HG03108 (cell line): ENCODE measurements around the gene NCOA1.
A peak's percentile ranks its signal among the peaks of the same experiment; 100 is the strongest.
"Not testable (repeated sequence)": the region's sequence is repeated elsewhere in the genome, so short reads cannot be mapped to it uniquely, and the experiment has no call there.

Experiments used
- ATAC-seq: cut with Tn5 transposase; IDR thresholded peaks from one replicate; pipeline ENCODE4 v1.9.1; 2021; ENCODE audit warnings: moderate library complexity; ENCODE audit not compliant: unreplicated experiment

The NCOA1 gene

GRCh38 chr2:24490690-24491541 is at the start of gene NCOA1:
Gene NCOA1, plus strand, starts transcription at chr2:24491254. Its CDS starts 167,424 bp downstream, at chr2:24658678.
- peak; percentile 61 for ATAC-seq

- ATAC-seq = no peak
These were observed 42.3 kb upstream of the NCOA1 start for GRCh38 chr2:24448797-24449196.

GRCh38 chr2:24449344-24449743 is 41.7 kb upstream of the NCOA1 start:
- ATAC-seq = no peak

- no peak for ATAC-seq
These were observed 39.1 kb upstream of the NCOA1 start for GRCh38 chr2:24451805-24452501.

GRCh38 chr2:24452502-24452885 is 38.6 kb upstream of the NCOA1 start:
- no peak for ATAC-seq

- no peak for ATAC-seq
These were observed 37.5 kb upstream of the NCOA1 start for GRCh38 chr2:24453379-24454073.

DNA sequence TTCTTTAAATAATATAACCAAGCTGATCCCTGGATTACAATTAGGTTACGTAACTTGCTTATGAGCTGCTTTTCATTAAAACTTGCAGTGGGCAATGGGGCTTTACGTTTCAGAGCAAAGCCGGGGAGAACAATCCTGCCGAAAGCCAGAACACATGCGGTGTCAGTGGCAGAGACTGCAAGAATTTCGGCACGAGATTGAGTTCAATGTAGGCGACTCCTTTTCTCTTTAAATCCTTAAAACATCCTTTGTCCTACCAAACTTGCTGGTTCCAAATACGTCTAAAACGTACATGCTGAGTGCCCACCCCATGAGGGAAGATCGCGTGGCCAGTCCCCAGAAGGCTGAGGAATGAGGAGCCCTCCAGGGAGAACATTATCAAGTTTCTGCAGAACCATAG is 36.8 kb upstream of the NCOA1 start:
- no peak for ATAC-seq

GRCh38 chr2:24456599-24457556 is 34.2 kb upstream of the NCOA1 start:
- ATAC-seq = no peak

DNA sequence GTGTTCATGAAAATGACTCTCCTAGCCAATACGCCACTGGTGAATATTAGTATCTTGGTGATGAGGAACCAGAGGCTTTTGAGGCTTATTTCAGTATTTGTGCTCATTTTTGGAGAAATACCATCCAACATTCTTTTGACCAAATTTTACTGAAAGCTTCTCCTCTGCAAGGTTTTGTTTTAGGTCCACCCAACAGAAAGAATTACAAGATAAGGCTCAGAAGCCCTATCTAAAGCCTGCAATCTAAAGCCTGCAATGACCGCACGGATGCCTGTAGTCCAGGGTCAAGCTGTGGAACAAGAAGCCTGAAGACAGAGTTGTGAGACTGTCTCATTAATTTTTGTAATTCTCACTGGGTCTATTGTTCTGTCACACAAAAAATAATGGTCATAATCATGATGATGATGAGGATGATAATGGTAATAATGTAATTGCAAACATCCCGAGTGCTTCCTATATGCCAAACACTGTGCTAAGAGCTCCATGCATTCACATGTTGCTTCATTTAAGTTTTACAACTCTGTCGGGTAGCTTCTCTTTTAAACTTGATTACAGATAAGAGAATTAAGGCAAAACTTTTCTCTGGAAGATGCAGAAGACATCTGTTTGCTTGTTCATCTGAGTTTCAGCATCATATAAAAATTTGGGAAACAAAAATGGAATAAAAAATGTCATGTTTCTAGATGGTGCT is 33.2 kb upstream of the NCOA1 start:
- no peak for ATAC-seq

DNA sequence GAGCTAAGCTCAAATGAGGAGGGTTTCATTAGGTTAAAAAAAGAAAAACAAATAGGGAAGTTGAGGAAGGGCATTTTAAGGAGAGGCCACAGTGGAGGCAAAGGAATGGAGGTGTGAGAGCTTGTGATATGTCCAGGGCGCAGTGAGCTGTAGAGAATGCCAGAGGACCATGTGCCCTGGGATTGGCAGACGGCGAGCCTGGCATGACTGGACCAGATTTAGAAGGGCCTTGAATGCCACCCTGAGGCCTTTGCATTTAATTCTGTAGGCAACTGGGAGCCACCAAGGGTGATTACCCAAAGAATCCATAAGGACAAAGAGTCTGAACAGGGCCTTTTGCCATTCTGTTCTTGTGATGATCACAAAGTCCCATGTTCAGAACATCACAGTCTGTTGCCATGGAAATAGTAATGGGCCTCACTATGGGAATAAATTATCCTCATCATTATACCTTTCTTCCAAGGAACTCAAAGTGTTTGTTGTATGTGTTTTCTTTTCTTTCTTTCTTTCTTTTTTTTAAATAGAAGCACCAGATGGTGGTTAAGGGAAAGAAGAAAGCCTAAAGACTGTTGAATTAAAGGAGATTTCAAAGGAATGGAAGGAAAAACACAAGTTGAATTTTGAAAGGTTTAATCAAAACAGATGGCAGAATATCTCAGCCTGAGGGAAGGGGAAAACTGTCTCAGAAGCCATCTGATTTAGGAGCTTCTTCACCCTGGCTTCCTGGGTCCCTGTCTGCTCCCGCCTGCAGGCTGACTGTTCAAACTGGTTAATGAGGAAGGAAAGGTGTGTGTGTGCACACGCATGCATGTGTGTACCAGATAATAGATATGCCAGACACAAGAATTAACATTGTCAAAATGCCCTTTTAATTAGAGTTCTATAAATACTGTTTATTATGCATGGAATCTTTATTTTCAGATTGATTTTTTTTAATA is 31.6 kb upstream of the NCOA1 start:
- ATAC-seq = no peak

GRCh38 chr2:24461685-24462084 is 29.4 kb upstream of the NCOA1 start:
- ATAC-seq = no peak

GRCh38 chr2:24463271-24463670 is 27.8 kb upstream of the NCOA1 start:
- no peak for ATAC-seq

- ATAC-seq = no peak
These were observed 23.9 kb upstream of the NCOA1 start for GRCh38 chr2:24466871-24467870.

DNA sequence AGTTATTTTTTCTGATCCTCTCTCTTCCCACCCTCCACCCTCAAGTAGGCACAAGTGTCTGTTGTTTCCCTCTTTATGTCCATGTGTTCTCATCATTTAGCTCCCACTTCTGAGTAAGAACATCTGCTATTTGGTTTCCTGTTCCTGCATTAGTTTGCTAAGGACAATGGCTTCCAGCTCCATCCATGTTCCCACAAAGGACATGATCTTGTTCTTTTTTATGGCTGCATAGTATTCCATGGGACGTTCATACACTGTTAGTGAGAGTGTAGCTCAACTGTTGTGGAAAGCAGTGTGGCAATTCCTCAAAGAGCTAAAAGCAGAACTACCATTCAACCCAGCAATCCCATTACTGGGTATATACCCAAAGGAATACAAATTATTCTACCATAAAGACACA is 22.6 kb upstream of the NCOA1 start:
- ATAC-seq = not testable (repeated sequence)

DNA sequence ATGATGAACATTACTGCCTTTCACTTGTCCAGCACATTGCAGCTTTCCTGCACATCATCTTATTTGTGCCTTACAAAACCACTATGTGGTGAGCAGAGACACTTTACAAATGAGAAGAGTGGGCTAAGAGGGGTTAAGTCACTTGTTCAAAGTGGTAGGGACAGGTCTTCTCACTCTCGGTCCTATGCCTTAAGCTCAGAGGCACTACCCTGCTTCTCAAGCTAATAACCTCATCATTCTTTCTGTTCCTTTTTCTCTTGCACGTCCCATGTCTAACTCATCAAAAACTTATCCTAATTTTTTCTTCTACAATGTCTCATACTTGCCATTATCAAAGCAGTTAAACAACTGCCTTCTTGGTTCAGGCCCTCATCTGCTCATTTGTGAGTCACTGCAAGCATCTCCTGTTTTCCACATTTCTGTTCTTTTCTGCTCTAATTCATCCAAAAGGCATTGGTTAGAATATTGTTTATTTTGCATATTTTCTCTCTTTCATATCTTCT is 21.9 kb upstream of the NCOA1 start:
- no peak for ATAC-seq

- ATAC-seq = no peak
These were observed 19.4 kb upstream of the NCOA1 start for GRCh38 chr2:24471662-24472061.

DNA sequence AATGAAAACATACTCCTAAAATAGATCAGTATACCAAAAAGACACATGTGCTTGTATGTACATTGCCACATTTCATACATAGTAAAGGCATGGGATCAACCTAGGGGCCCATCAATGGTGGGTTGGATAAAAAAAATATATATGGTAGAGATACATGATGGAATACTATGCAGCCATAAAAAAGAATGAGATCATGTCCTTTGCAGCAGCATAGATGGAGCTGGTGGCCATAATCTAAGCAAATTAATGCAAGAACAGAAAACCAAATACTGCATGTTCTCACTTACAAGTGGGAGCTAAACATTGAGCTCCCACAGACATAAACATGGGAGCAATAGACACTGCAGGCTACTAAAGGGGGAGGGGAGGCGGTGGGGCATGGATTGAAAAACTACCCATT is 18.6 kb upstream of the NCOA1 start:
- ATAC-seq = no peak
